GM21786 (cell line): ENCODE measurements around the gene ZNF384.

Source experiments
- ATAC-seq: cut with Tn5 transposase; IDR thresholded peaks from one replicate; pipeline ENCODE4 v1.9.1; 2021; ENCODE audit not compliant: unreplicated experiment

ZNF384 gene

GRCh38 chr12:6626654-6627283 lies 62.4 kb downstream of the ZNF384 start:
- no peak for ATAC-seq

GRCh38 chr12:6620885-6621274 lies 68.3 kb downstream of the ZNF384 start:
- ATAC-seq = no peak

DNA sequence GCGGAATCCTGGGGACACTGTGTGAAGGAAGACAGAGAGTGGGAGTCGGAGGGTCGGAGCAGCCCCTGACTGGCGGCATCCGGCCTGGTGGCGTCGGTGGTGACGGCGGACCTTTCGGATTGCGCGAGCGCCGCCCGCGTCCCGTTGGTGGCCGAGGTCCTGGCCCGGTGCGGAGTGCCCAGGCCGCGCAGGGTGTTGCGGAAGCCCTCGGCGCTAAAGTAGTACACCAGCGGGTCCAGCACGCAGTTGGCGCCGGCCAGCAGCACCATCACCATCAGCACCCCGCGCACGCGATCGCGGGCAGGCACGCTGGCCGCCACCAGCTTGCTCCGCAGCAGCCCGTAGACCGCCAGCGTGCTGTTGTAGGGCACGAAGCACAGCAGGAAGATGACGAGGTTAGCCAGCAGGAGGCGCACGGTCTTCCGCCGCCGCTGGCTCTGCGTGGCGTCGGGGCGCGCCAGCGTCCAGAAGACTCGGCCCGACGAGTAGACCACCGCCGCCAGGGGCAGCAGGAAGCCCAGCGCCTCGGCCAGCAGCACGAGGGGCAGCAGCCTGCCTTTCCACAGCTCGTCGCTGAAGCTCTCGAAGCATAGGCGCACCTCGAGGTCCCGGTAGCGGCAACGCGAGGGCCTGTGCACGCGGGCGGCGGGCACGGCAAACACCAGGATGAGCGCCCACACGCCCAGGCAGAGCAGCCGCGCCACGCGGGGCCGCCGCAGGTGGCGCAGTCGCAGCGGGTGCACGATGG lies 68.9 kb downstream of the ZNF384 start:
- no peak for ATAC-seq

DNA sequence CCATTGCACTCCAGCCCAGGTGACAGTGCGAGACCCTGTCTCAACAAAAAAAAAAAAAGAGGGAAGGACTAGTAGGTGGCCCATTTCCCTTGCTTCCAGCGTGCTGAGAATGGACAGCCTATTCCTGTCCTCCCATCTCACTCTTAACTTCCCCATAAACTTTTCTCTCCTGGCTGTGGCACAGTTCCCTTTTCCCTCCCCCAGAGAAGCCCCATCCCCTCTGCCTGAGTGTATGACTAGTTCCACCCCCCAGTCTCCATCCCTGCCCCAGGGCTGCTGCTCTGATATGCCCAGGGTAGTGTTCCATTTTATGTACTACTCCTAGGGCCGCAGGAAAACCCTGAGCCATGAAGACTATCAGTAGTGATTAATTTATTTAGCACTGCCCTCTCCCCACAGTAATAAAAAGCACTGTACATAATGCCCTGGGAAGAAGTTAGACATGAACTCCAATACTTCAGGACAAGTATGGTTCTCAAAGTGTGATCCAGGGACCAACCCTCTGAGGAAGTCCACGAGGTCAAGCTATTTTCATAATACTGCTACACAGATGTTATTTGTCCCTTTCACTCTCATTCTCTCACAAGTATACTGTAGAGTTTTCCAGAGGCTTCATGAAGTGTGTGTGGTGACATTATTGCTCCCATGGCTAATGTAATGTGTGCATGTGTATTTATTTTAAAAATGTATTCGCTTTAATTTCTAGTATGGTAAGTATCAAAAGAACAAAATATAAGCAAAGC lies 70.5 kb downstream of the ZNF384 start:
- ATAC-seq = no peak
